ENCODE data around the gene MRPL46. TPM values are rescaled to one million over a fixed set of nuclear protein-coding genes. Genes with fewer than 3 reads are reported as not detected.

Gene MRPL46
- polyA plus RNA-seq, 1 donor (not counting 4 experiments of a cell fraction or from before 2014, with no cell fraction given), result 26.3 TPM

- H3K9ac ChIP-seq (ENCODE audit: control insufficient read depth, extremely low read depth, insufficient read depth, low read length), result no peak overlapping the region
- H3K27me3 ChIP-seq (ENCODE audit: control insufficient read depth, extremely low read depth, insufficient read depth, low read length), result no peaks in the 10 kb centered on the region
- no peaks in the 10 kb centered on the region for H3K9me3 ChIP-seq (ENCODE audit: control insufficient read depth, low read depth, low read length)
- FAIRE-seq (no peak), DNase-seq (ENCODE audit: low read depth, low spot score) (no peak)
- no peaks in the 10 kb centered on the region for H3K9me1 ChIP-seq (ENCODE audit: control insufficient read depth, extremely low read depth, insufficient read depth, low read length)
- H3K4me1 ChIP-seq (ENCODE audit: control insufficient read depth, extremely low read depth, insufficient read depth, low read length), result no peaks in the 10 kb centered on the region
- no peaks in the 10 kb centered on the region for H4K20me1 ChIP-seq (ENCODE audit: control insufficient read depth, extremely low read depth, insufficient read depth, low read length)
- H3K79me2 ChIP-seq (ENCODE audit: control insufficient read depth, insufficient read depth, low read length), result no peaks in the 10 kb centered on the region
- H3K4me3 ChIP-seq (ENCODE audit: control insufficient read depth in 2 of 3, extremely low read depth in 1 of 3, insufficient read depth in 2 of 3, low read depth in 1 of 3, low read length in 3 of 3), result no peak overlapping the region
- H2AFZ ChIP-seq (ENCODE audit: control insufficient read depth, low read length), result no peak overlapping the region
- dilution Hi-C loops (cut with MboI; ENCODE audit: extremely low pct_ligation_motif_present, low sequenced_read_pairs), result no loop called here
- TF ChIP-seq EZH2 (IDR thresholded peaks at IDR 0.05; ENCODE audit: low read length) (no peak), CTCF (optimal IDR thresholded peaks at IDR 0.05 in 1 of 3, IDR thresholded peaks at IDR 0.05 in 1 of 3, conservative IDR thresholded peaks at IDR 0.05 in 1 of 3; ENCODE audit: extremely low read depth in 1 of 3, insufficient read depth in 2 of 3, low read length in 3 of 3) (no peak)
- H3K27ac ChIP-seq (ENCODE audit: control insufficient read depth, insufficient read depth, low read length), result no peak overlapping the region
- no peak overlapping the region for H3K4me2 ChIP-seq (ENCODE audit: control insufficient read depth, extremely low read depth, insufficient read depth, low read depth, low read length)
- no peaks in the 10 kb centered on the region for H3K36me3 ChIP-seq (ENCODE audit: control insufficient read depth in 2 of 2, extremely low read depth in 1 of 2, insufficient read depth in 2 of 2, low read length in 2 of 2)
Observed at GRCh38 chr15:88431441-88431840, 35.7 kb downstream of the MRPL46 start.

GRCh38 chr15:88430051-88430450 is 37.1 kb downstream of the MRPL46 start:
- Histone ChIP-seq H3K27me3 (ENCODE audit: control insufficient read depth, extremely low read depth, insufficient read depth, low read length) (no peaks in the 10 kb centered on the region), H3K9ac (ENCODE audit: control insufficient read depth, extremely low read depth, insufficient read depth, low read length) (no peak overlapping the region), H2AFZ (ENCODE audit: control insufficient read depth, low read length) (no peak overlapping the region), H3K9me3 (ENCODE audit: control insufficient read depth, low read depth, low read length) (no peaks in the 10 kb centered on the region), H3K4me3 (ENCODE audit: control insufficient read depth in 2 of 3, extremely low read depth in 1 of 3, insufficient read depth in 2 of 3, low read depth in 1 of 3, low read length in 3 of 3) (no peak overlapping the region), H3K9me1 (ENCODE audit: control insufficient read depth, extremely low read depth, insufficient read depth, low read length) (no peaks in the 10 kb centered on the region), H4K20me1 (ENCODE audit: control insufficient read depth, extremely low read depth, insufficient read depth, low read length) (no peaks in the 10 kb centered on the region), H3K4me1 (ENCODE audit: control insufficient read depth, extremely low read depth, insufficient read depth, low read length) (no peaks in the 10 kb centered on the region), H3K79me2 (ENCODE audit: control insufficient read depth, insufficient read depth, low read length) (no peaks in the 10 kb centered on the region), H3K27ac (ENCODE audit: control insufficient read depth, insufficient read depth, low read length) (no peak overlapping the region), H3K36me3 (ENCODE audit: control insufficient read depth in 2 of 2, extremely low read depth in 1 of 2, insufficient read depth in 2 of 2, low read length in 2 of 2) (no peaks in the 10 kb centered on the region), H3K4me2 (ENCODE audit: control insufficient read depth, extremely low read depth, insufficient read depth, low read depth, low read length) (no peak overlapping the region)
- no peak for DNase-seq (ENCODE audit: low read depth, low spot score)
- TF ChIP-seq EZH2 (IDR thresholded peaks at IDR 0.05; ENCODE audit: low read length) (no peak), CTCF (optimal IDR thresholded peaks at IDR 0.05 in 1 of 3, IDR thresholded peaks at IDR 0.05 in 1 of 3, conservative IDR thresholded peaks at IDR 0.05 in 1 of 3; ENCODE audit: extremely low read depth in 1 of 3, insufficient read depth in 2 of 3, low read length in 3 of 3) (no peak)
- FAIRE-seq, result no peak
- dilution Hi-C loops (cut with MboI; ENCODE audit: extremely low pct_ligation_motif_present, low sequenced_read_pairs), result no loop called here
